DND-41 (cell line): ENCODE measurements around the gene KIAA1191.

ENCODE experiments used
- EZH2 ChIP-seq: IDR thresholded peaks from 3 replicates; pipeline ENCODE4 v1.6.1; 2012; ENCODE audit warnings: borderline replicate concordance, low read depth, mild to moderate bottlenecking, moderate library complexity, low read length, inconsistent platforms; ENCODE audit not compliant: severe bottlenecking
- TF ChIP-seq, protein P1 (sequence below): IDR thresholded peaks from 2 replicates; pipeline ENCODE4 v1.5.1; 2012; ENCODE audit warnings: borderline replicate concordance, low read length, moderate library complexity, mild to moderate bottlenecking; ENCODE audit not compliant: poor library complexity, severe bottlenecking; ENCODE audit errors: extremely low read depth

DNA sequence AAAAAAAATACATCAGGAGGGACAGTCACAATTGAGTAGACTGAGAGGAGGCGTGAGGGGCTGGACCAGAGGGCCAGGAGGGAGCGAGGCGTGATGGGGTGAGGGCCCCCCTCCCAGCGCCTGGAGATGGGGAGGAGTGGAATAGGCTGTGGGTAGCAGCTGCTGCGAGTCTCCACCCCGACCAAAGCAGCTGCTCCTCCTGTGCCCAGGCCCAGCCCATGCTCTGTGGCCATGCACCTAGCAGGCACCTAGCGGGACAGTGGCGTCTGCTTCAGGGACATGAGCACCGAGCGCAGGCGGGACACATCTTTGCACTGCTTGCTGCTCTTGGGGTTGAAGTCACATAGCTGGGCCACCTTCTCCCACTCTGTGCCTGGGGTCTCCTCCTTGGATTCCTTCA, 31.0 kb upstream of the KIAA1191 start:
- TF ChIP-seq, protein P1, sequence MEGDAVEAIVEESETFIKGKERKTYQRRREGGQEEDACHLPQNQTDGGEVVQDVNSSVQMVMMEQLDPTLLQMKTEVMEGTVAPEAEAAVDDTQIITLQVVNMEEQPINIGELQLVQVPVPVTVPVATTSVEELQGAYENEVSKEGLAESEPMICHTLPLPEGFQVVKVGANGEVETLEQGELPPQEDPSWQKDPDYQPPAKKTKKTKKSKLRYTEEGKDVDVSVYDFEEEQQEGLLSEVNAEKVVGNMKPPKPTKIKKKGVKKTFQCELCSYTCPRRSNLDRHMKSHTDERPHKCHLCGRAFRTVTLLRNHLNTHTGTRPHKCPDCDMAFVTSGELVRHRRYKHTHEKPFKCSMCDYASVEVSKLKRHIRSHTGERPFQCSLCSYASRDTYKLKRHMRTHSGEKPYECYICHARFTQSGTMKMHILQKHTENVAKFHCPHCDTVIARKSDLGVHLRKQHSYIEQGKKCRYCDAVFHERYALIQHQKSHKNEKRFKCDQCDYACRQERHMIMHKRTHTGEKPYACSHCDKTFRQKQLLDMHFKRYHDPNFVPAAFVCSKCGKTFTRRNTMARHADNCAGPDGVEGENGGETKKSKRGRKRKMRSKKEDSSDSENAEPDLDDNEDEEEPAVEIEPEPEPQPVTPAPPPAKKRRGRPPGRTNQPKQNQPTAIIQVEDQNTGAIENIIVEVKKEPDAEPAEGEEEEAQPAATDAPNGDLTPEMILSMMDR, result no peak
- no peak for TF ChIP-seq EZH2
